Activated CD4-positive, alpha-beta T cell treated with anti-CD3 and anti-CD28 coated beads, Interleukin-2, amount 50 U/mL, for 48 hours (primary cell): Measurements from ENCODE around the gene SHMT2.
A peak's percentile ranks its signal among the peaks of the same experiment; 100 is the strongest.

Experiments used
- DNase-seq, 2 experiments: peaks; one replicate each; pipeline ENCODE4 v3.0.0-alpha.2; 2020

Gene SHMT2

GRCh38 chr12:57229634-57230380, at the start of gene SHMT2:
Gene SHMT2 (plus strand): TSS chr12:57229711. CDS start chr12:57229779, 68 bp downstream.
- peak; percentile 93 to 97 for DNase-seq

GRCh38 chr12:57180321-57180989, 49.1 kb upstream of the SHMT2 start:
- DNase-seq, result no peak

- DNase-seq, result no peak
Measured at GRCh38 chr12:57181072-57181471, 48.4 kb upstream of the SHMT2 start.

- no peak for DNase-seq
Measured at GRCh38 chr12:57181561-57182155, 47.9 kb upstream of the SHMT2 start.

GRCh38 chr12:57182918-57183575, 46.5 kb upstream of the SHMT2 start:
- peak; percentile 85 to 90 for DNase-seq

- no peak for DNase-seq
Measured at GRCh38 chr12:57183939-57184725, 45.4 kb upstream of the SHMT2 start.

- DNase-seq, result no peak
Measured at GRCh38 chr12:57185403-57185802, 44.1 kb upstream of the SHMT2 start.

GRCh38 chr12:57185906-57186508, 43.5 kb upstream of the SHMT2 start:
- DNase-seq, result no peak

- no peak for DNase-seq
Measured at GRCh38 chr12:57187222-57188089, 42.1 kb upstream of the SHMT2 start.

- no peak for DNase-seq
Measured at GRCh38 chr12:57188090-57188425, 41.5 kb upstream of the SHMT2 start.

- DNase-seq, result no peak
Measured at GRCh38 chr12:57190037-57190436, 39.5 kb upstream of the SHMT2 start.

GRCh38 chr12:57190821-57191220, 38.7 kb upstream of the SHMT2 start:
- no peak for DNase-seq

GRCh38 chr12:57191410-57191809, 38.1 kb upstream of the SHMT2 start:
- DNase-seq, result no peak

- no peak for DNase-seq
Measured at GRCh38 chr12:57192920-57193319, 36.6 kb upstream of the SHMT2 start.

GRCh38 chr12:57193706-57194245, 35.7 kb upstream of the SHMT2 start:
- DNase-seq, result no peak

GRCh38 chr12:57194253-57194652, 35.3 kb upstream of the SHMT2 start:
- DNase-seq, result no peak

GRCh38 chr12:57195186-57195585, 34.3 kb upstream of the SHMT2 start:
- no peak for DNase-seq

GRCh38 chr12:57195611-57196371, 33.7 kb upstream of the SHMT2 start:
- DNase-seq, result no peak

GRCh38 chr12:57196439-57196838, 33.1 kb upstream of the SHMT2 start:
- no peak for DNase-seq

GRCh38 chr12:57196956-57197355, 32.6 kb upstream of the SHMT2 start:
- DNase-seq, result no peak
